HepG2 (cell line): ENCODE measurements around the gene FURIN. TPM values are rescaled to one million over a fixed set of nuclear protein-coding genes. Genes with fewer than 3 reads are reported as not detected.

Source experiments
- ATF7 ChIP-seq, 2 experiments: fragments of 450-650 bp in 1 of 2; sonication (generic) in 1 of 2; formaldehyde crosslinking in 1 of 2; IDR thresholded peaks; 2 replicates each; pipeline versions ENCODE4 v1.4.0 to v1.6.1; 2016 to 2020; ENCODE audit warnings: antibody characterized with exemption in 1 of 2, mild to moderate bottlenecking in 1 of 2, missing genetic modification reagents in 1 of 2
- CEBPZ ChIP-seq: IDR thresholded peaks from 2 replicates; pipeline ENCODE4 v1.6.1; 2012; ENCODE audit warnings: low read length, improper control_type of control experiment
- DMTF1 ChIP-seq: sonication (generic); formaldehyde crosslinking; IDR thresholded peaks from 2 replicates; pipeline ENCODE4 v1.4.0; 2020; ENCODE audit warnings: mild to moderate bottlenecking, missing genetic modification reagents
- FOXA3 ChIP-seq: IDR thresholded peaks from 2 replicates; pipeline ENCODE4 v1.6.1; 2016; ENCODE audit warnings: missing genetic modification reagents, missing compliant biosample characterization
- MNT ChIP-seq: fragments of 450-650 bp; IDR thresholded peaks from 2 replicates; pipeline ENCODE4 v1.6.1; 2016
- NFKB2 ChIP-seq: sonication (generic); formaldehyde crosslinking; IDR thresholded peaks from 2 replicates; pipeline ENCODE4 v1.4.0; 2020; ENCODE audit warnings: missing genetic modification reagents, borderline replicate concordance
- PCBP2 ChIP-seq: fragments of 200-400 bp; formaldehyde crosslinking; optimal IDR thresholded peaks from 2 replicates; pipeline ENCODE3; 2018; ENCODE audit warnings: low read length, low read depth; ENCODE audit not compliant: poor library complexity, severe bottlenecking
- SALL2 ChIP-seq: sonication (generic); formaldehyde crosslinking; IDR thresholded peaks from 2 replicates; pipeline ENCODE4 v1.8.1; 2023; ENCODE audit warnings: mild to moderate bottlenecking, missing genetic modification reagents, inconsistent platforms
- SAP130 ChIP-seq: IDR thresholded peaks from 2 replicates; pipeline ENCODE4 v1.6.1; 2016; ENCODE audit warnings: low read depth
- TEF ChIP-seq: sonication (generic); formaldehyde crosslinking; IDR thresholded peaks from 2 replicates; pipeline ENCODE4 v1.5.0; 2020; ENCODE audit warnings: missing genetic modification reagents
- ZHX2 ChIP-seq, 2 experiments: sonication (generic) in 1 of 2; formaldehyde crosslinking in 1 of 2; IDR thresholded peaks; 2 replicates each; pipeline versions ENCODE4 v1.6.1 to v1.9.0; 2014 to 2022; ENCODE audit warnings: antibody characterized with exemption in 1 of 2, borderline replicate concordance in 1 of 2, inconsistent platforms in 1 of 2, low read depth in 1 of 2, missing genetic modification reagents in 1 of 2
- ZNF20 ChIP-seq: sonication (generic); formaldehyde crosslinking; IDR thresholded peaks from 2 replicates; pipeline ENCODE4 v1.4.0; 2020; ENCODE audit warnings: mild to moderate bottlenecking, moderate library complexity, missing genetic modification reagents
- ZNF564 ChIP-seq: sonication (generic); formaldehyde crosslinking; IDR thresholded peaks from 2 replicates; pipeline ENCODE4 v1.8.1; 2023; ENCODE audit warnings: mild to moderate bottlenecking, missing genetic modification reagents
- ZNF746 ChIP-seq: sonication (generic); formaldehyde crosslinking; IDR thresholded peaks from 2 replicates; pipeline ENCODE4 v1.8.0; 2022; ENCODE audit warnings: mild to moderate bottlenecking, missing genetic modification reagents
- polyA plus RNA-seq, 8 experiments: library from polyadenylated mRNA; depleted of rRNA in 3 of 8; stranded (reverse) in 7 of 8; unstranded in 1 of 8; fragments of >200 nt; fragmentation: Illumina TruSeq in 4 of 8; extraction: Trizol in 4 of 8; gene quantifications; 2 replicates each; pipeline versions ENCODE4 v1.2.1 to v1.2.3, GENCODE V29; 2011 to 2016; ENCODE audit warnings: low read depth in 4 of 8, missing spikeins in 1 of 8, mixed read lengths in 1 of 8; ENCODE audit not compliant: insufficient read depth in 1 of 8
- total RNA-seq, 5 experiments: library from RNA; depleted of rRNA; stranded (reverse); fragments of >200 nt; fragmentation: Illumina TruSeq; extraction: Trizol; gene quantifications; 2 replicates each; pipeline ENCODE4 v1.2.3, GENCODE V29; 2016; ENCODE audit warnings: low read depth in 1 of 5

FURIN gene
- total and polyA plus RNA-seq, 2 of the 13 experiments (the other 11 are each of a cell fraction or from before 2014, with no cell fraction given) = 15.2 to 17.4 TPM

GRCh38 chr15:90873998-90874605 lies 5.7 kb downstream of the FURIN start (continued):
- TF ChIP-seq MNT (no peak), SALL2 (peak; percentile 65; the same call in 1 of the 2 replicates), ZNF746 (CRISPR knock-in tag) (peak; percentile 97), DMTF1 (CRISPR knock-in tag) (peak; percentile 76; the same call in 1 of the 2 replicates), ZHX2 (IDR thresholded peaks at IDR 0.05; ENCODE audit: low read depth) (peak; percentile 57; the same call in 1 of the 2 replicates), ZHX2 (CRISPR knock-in tag; IDR thresholded peaks at IDR 0.05; ENCODE audit: borderline replicate concordance) (no peak), ZNF564 (CRISPR knock-in tag) (0 out of 2 replicates have a peak, but pooled peaks have one; percentile 60), NFKB2 (CRISPR knock-in tag) (peak; percentile 77; the same call in 1 of the 2 replicates), SAP130 (CRISPR knock-in tag) (peak; percentile 98), FOXA3 (CRISPR knock-in tag) (peak; percentile 99), ZNF20 (CRISPR knock-in tag) (no peak), PCBP2 (no peak), TEF (CRISPR knock-in tag) (0 out of 2 replicates have a peak, but pooled peaks have one; percentile 35), CEBPZ (no peak), ATF7 (IDR thresholded peaks at IDR 0.05) (no peak), ATF7 (CRISPR knock-in tag; IDR thresholded peaks at IDR 0.05) (peak; percentile 90)
